AG09309 (cell line): ENCODE results near the gene C1QTNF9.

Experiments used
- DNase-seq: peaks from one replicate; pipeline ENCODE4 v3.0.0-alpha.2; 2010; ENCODE audit warnings: low read depth
- H3K4me3 ChIP-seq: 2 replicates; pipeline ENCODE4 v1.5.1; 2011; ENCODE audit warnings: mild to moderate bottlenecking, low read depth, low read length, moderate library complexity; ENCODE audit not compliant: control insufficient read depth
- CTCF ChIP-seq: IDR thresholded peaks from 2 replicates; pipeline ENCODE4 v1.5.1; 2011; ENCODE audit warnings: mild to moderate bottlenecking, low read depth, low read length, inconsistent platforms; ENCODE audit not compliant: insufficient read depth, control insufficient read depth; ENCODE audit errors: missing control alignments

The C1QTNF9 gene

GRCh38 chr13:24328145-24328544 is 18.8 kb downstream of the C1QTNF9 start:
- no peak overlapping the region for H3K4me3 ChIP-seq
- DNase-seq, result no peak
- no peak for TF ChIP-seq CTCF

- H3K4me3 ChIP-seq, result no peak overlapping the region
- no peak for DNase-seq
- TF ChIP-seq CTCF, result no peak
These were observed 29.3 kb downstream of the C1QTNF9 start for GRCh38 chr13:24338721-24339120.

- no peak for TF ChIP-seq CTCF
- no peak overlapping the region for H3K4me3 ChIP-seq
- DNase-seq, result no peak
These were observed 30.7 kb downstream of the C1QTNF9 start for GRCh38 chr13:24339937-24340607.

DNA sequence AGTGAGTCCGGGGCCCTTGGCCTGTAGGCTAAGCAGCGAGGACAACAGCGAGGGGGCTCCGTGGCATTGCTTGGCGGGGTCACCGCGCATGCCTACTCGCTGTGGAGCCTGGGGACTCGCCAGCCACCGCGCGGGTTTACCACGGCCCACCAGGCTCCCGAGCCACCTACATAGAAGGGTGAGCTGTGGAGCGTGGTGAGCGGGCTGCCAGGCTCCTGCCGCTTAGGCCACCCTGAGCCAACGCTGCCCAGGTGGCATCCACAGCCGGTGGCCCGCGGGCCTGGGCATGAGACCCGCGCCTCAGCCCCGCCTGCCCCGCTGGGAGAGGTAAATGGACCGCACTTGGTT is 31.2 kb downstream of the C1QTNF9 start:
- TF ChIP-seq CTCF, result no peak
- no peak overlapping the region for H3K4me3 ChIP-seq
- no peak for DNase-seq

DNA sequence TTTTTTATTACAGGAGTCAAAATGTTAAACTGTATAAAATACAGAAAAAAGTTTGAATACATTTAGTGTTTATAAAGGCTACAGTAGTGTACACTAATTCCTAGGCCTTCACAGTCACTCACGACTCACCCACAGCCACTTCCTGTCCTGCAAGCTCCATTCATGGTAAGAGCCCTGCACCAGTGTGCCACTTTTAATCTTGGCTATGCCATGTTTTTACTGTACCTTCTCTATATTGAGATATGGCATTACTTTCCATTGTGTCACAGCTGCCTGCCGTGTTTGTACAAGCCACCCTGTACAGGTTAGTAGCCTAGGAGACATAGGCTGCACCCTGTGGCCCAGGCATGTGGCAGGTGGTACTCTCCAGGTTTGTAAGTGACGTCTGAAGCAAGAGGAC is 32.1 kb downstream of the C1QTNF9 start:
- no peak for DNase-seq
- no peak for TF ChIP-seq CTCF
- H3K4me3 ChIP-seq, result no peak overlapping the region

GRCh38 chr13:24348385-24348784 is 39.0 kb downstream of the C1QTNF9 start:
- DNase-seq, result no peak
- H3K4me3 ChIP-seq, result no peak overlapping the region
- TF ChIP-seq CTCF, result no peak
